Measurements from ENCODE around the gene TSR3.

Gene TSR3

DNA sequence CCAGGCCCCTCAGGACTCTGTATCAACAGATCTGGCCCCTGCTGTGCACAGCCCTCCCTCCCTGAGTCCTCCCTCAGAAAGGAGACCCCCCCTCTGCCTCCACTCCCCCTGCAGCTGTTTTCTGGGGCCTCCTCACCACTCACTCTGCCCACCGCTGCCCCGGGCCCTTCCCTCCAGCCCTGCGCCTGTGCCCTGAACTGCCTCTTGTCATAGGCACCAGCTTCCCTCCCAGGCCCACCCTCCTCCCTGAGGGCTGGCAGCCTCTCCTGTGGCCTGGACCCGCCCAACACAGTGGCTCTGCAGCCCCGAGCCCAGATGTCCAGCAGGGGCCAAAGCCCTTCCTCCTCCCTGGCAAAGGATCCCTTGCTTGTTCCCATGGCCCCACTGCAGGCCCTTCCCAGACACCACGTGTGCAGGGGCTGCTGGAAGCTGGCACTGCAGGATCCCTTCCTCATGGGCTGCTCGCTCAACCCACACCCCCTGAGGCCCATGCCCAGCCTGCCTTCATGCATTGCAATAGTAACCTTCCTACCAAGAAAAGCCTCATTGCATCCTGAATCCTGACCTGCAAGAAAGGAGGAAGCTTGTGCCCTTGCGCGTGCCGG, 25.8 kb upstream of the TSR3 start:
- no peak for DNase-seq

DNA sequence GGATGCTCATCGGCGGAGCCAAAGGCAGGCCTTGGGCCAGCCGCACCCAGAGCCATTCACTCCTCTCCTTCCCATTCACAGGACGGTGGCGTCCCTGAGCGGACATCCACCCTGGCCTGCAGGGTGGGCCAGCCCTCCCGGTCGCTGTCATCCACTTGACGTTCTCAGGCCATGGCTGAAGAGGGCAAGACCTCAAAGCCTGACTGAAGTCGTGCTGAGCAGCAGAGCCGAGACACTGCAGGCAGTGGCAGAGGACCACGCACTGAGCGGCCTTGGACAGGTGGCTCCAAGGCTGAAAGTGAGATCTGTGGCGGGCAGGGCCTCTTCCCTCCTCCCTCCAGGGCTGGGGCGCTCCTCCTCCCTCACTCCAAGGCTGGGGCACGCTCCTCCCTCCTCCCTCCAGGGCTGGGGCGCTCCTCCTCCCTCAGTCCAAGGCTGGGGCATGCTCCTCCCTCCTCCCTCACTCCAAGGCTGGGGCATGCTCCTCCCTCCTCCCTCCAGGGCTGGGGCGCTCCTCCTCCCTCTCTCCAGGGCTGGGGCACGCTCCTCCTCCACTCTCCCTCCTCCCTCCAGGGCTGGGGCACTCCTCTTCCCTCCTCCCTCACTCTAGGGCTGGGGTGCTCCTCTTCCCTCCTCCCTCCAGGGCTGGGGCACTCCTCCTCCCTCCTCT, 24.2 kb upstream of the TSR3 start:
- DNase-seq, result no peak

DNA sequence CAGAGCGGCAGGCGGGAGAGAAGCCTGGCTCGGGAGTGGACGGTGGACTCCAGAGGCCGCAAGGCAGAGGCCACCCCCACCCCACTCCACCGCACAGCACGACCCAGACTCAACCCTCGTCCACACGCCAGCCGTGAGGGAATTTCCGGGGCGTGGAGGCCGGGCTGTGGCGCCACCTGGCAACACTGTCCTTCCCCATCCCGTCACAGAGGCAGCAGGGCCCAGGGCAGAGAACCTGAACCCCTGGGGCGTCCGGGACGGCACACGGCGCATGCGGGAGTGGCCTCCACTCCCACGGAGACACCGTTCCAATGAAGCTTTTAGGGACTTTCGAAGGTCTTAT, 23.6 kb upstream of the TSR3 start:
- DNase-seq, result no peak

DNA sequence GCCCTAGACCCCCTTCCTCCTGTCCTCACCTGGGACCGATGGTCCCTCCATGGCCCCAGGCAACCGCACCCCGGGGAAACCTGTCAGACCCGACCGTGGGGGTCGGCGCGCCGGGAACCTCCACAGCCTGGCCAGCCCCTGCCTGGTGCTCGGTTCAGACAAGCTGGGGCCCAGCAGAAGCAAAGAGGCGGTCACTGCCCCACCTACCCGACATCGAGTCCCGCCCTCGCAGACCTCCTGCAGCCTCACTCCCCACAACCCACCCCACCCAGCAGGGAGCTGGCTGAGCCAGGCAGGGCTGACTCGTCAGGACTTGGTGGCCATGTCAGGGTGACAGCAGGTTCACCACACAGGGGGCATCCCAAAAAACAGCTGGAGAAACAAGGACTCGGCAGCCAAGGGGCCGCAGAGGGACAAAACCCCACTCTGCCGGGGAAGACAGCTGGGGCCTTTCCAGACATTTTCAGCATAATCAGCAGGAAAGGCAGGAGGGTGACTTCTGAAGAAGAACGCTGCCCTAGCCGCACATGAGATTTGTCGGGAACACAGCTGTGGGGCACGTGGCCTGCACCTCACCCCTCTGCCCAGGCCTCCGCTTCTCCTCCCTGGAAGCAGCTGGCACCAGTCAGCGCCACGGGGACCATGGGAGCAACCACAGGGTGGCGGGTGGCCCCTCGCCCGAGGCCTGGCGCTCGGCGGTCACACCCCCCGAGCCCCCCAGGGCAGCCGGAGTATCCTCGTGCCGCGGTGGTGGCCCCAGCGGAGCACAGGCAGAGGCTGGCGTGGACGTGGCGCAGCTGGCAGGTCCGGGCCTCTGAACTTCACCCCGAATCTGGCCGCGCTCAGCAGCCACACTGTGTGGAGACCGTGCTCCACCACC, 23.0 kb upstream of the TSR3 start:
- DNase-seq, result no peak

DNA sequence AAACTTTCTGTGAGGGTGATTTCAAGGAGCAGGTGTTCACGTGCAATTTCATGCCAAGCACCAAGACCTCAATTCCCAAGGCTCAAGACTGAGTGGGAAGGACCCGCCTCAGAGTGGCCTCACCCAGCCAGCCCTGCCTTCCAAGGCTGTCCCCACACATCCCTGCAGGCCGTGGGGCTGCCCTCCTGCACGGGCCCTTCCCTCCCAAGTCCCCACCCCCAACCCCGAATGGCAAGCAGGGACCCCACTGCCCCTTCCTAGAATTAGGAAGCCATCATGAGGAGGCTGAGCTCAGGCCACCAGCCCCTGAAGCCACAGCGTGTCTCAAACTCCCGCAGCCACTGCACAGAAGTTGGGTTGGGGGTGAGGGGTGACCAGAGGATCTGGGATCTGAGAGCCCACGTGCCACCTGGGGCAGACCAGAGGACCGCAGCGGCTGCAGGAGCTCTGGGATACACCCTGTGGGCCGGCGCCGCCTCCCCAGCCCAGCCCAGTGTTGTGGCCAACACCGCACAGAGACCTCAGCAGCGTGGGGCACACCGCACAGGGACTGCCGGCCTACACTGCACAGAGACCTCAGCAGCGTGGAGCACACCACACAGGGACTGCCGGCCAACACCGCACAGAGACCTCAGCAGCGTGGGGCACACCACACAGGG, 20.7 kb upstream of the TSR3 start:
- no peak for DNase-seq

- DNase-seq, result no peak
Measured at GRCh38 chr16:1371054-1371978, 19.6 kb upstream of the TSR3 start.

GRCh38 chr16:1367486-1368174, 16.0 kb upstream of the TSR3 start:
- DNase-seq, result no peak

DNA sequence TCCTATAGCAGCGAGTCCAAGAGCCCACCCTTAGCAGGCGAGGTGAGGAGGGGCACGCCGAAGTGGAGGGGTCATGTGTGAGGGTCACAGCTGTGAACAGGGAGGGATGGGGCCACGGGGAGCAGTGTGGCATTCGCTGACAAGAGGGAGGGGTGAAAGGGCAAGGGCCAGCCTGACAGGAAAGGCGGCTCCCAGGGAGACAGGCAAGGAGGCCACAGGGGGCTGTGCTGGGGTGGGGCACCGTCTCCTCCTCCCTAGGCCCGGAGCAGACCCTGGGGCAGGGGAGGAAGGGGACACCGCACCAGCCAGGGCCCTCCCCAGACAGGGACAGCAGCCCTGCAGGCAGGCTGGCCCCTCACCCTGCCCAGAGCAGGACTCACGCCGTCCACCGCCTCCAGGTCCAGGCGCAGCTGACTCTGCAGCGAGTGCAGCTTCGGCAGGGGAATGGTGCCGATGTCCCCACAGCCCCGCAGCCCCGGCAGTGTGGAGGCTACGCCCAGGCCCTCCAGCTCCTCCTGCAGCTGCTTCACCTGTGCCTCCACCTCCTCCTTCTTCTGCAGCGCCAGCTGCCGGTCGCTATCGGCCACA, 15.1 kb upstream of the TSR3 start:
- DNase-seq, result no peak

GRCh38 chr16:1366060-1366711, 14.5 kb upstream of the TSR3 start:
- no peak for DNase-seq

GRCh38 chr16:1364510-1364909, 12.8 kb upstream of the TSR3 start:
- no peak for DNase-seq

GRCh38 chr16:1363501-1364041, 11.9 kb upstream of the TSR3 start:
- DNase-seq, result peak; percentile 17 to 24

- no peak for DNase-seq
Measured at GRCh38 chr16:1362807-1363206, 11.1 kb upstream of the TSR3 start.

- DNase-seq, result no peak
Measured at GRCh38 chr16:1361685-1362360, 10.1 kb upstream of the TSR3 start.

GRCh38 chr16:1357906-1358566, 6.4 kb upstream of the TSR3 start:
- no peak for DNase-seq

- DNase-seq, result no peak
Measured at GRCh38 chr16:1356061-1356900, 4.6 kb upstream of the TSR3 start.

DNA sequence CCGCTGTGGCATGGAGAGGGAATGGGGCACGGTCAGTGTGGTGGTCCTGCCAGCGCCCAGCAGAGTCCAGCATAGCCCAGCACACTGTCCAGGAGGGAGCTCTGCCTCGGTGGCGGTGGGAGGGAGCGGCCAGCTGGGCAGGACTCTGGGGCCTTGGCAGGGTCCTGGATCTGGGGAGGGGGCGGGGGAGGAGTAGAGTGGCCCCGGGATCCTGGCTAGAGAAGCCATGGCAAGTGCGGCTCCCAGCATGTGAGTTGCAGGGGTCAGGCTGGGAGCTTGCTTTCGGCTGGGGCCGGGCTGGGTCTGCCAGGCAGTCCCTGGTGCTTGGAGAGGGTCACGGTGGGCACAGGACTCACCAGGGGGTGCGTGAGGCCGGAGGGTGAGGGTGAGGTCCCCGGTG, 3.9 kb upstream of the TSR3 start:
- DNase-seq, result no peak

DNA sequence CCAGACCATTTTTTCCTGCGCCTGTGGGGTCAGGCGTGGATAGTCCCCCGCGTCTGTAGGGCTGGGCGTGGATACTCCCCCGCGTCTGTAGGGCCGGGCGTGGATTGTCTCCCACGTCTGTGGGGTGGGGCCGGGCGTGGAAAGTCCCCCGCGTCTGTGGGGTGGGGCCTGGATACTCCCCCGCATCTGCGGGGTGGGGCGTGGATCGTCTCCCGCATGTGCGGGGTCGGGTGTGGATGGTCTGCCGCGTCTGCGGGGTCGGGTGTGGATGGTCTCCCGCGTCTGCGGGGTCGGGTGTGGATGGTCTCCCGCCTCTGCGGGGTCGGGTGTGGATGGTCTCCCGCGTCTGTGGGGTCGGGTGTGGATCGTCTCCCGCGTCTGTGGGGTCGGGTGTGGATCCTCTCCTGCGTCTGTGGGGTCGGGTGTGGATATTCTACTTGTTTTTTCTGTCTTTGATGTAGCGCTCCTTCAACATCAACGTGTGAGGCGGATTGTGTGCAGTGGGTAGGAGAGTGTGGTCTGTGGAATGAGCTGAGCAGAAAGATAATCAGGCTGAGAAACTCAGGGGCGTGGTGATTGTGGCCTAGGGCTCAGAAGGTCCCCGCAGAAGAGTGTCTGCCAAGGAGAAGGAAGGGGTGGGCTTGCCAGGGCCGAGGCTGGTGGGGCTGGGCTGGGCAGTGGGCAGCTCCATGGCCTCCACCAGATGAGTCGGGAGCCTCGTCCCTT, 3.3 kb upstream of the TSR3 start:
- DNase-seq, result no peak

GRCh38 chr16:1351215-1351581, 480 bp downstream of the TSR3 start:
- no peak for DNase-seq

Measured in Kasumi-1 (cell line).